Measurements from ENCODE around the gene KCNMB1.

Gene KCNMB1

DNA sequence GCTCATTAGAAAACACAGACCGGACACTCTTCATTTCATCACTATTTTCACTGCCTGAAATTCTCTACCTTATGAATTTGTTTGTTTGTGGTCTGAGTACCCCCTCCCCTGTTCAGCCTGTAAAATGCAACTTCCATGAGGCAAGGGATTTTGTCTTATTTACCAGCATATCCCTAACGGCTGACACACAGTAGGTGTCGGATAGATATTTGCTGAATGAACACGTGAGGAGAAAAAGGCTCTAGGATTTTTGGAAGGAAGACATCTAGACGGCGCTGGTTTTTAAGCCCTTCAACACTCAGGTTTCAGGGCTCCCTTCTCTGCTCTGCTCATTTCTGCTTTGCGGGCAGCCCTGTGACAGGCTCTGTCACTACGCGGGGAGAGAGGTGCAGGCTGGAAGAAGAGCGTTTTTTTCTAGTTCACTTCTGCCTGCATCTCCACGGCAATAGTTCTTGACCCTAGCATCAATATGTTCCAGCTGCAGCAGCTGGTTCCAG lies 41.0 kb downstream of the KCNMB1 start:
- Histone ChIP-seq H3K9me3 (ENCODE audit: control insufficient read depth, low read length) (no peaks in the 10 kb centered on the region), H3K27me3 (ENCODE audit: control insufficient read depth, insufficient read depth, low read length) (no peaks in the 10 kb centered on the region), H3K4me3 (ENCODE audit: low read length) (no peak overlapping the region), H3K9ac (ENCODE audit: low read length) (no peak overlapping the region), H3K36me3 (ENCODE audit: control insufficient read depth, insufficient read depth, low read length) (no peaks in the 10 kb centered on the region), H3K4me1 (ENCODE audit: control insufficient read depth, insufficient read depth, low read length) (no peaks in the 10 kb centered on the region)

DNA sequence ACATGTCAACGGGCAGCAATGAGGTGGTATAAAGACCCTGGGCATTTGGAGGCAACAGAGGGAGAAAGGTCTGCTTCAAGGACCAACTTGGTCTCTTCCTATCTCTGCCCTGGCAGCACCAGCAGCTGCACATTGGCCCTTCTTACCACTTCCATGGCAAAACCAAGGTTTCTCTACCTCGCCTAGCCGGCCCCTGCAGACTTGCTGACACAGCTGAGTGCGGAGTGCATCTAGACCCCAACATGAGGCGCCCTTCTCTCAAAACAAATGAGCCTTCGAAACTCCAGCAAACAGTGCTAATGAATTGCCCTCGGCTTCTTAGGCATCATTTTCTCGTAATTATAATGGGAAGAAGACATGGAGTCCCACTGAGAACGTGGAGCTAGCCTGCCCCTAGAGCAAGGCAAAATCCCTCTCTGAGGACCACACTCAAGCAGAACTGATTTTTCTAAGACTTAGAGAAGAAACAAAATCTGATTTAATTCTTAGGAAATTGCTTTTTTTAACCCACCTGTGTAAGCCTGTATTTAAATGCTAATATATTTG lies 42.1 kb downstream of the KCNMB1 start:
- Histone ChIP-seq H3K4me1 (ENCODE audit: control insufficient read depth, insufficient read depth, low read length) (no peaks in the 10 kb centered on the region), H3K9ac (ENCODE audit: low read length) (no peak overlapping the region), H3K27me3 (ENCODE audit: control insufficient read depth, insufficient read depth, low read length) (no peaks in the 10 kb centered on the region), H3K9me3 (ENCODE audit: control insufficient read depth, low read length) (no peaks in the 10 kb centered on the region), H3K36me3 (ENCODE audit: control insufficient read depth, insufficient read depth, low read length) (no peaks in the 10 kb centered on the region), H3K4me3 (ENCODE audit: low read length) (no peak overlapping the region)

- Histone ChIP-seq H3K4me1 (ENCODE audit: control insufficient read depth, insufficient read depth, low read length) (no peaks in the 10 kb centered on the region), H3K27me3 (ENCODE audit: control insufficient read depth, insufficient read depth, low read length) (no peaks in the 10 kb centered on the region), H3K9ac (ENCODE audit: low read length) (no peak overlapping the region), H3K9me3 (ENCODE audit: control insufficient read depth, low read length) (no peaks in the 10 kb centered on the region), H3K36me3 (ENCODE audit: control insufficient read depth, insufficient read depth, low read length) (no peaks in the 10 kb centered on the region), H3K4me3 (ENCODE audit: low read length) (no peak overlapping the region)
Observed at GRCh38 chr5:170345971-170346370, 43.2 kb downstream of the KCNMB1 start.

- Histone ChIP-seq H3K36me3 (ENCODE audit: control insufficient read depth, insufficient read depth, low read length) (no peaks in the 10 kb centered on the region), H3K9ac (ENCODE audit: low read length) (no peak overlapping the region), H3K4me1 (ENCODE audit: control insufficient read depth, insufficient read depth, low read length) (no peaks in the 10 kb centered on the region), H3K27me3 (ENCODE audit: control insufficient read depth, insufficient read depth, low read length) (no peaks in the 10 kb centered on the region), H3K4me3 (ENCODE audit: low read length) (no peak overlapping the region), H3K9me3 (ENCODE audit: control insufficient read depth, low read length) (no peaks in the 10 kb centered on the region)
Observed at GRCh38 chr5:170343177-170343576, 46.0 kb downstream of the KCNMB1 start.

- H3K9ac ChIP-seq (ENCODE audit: low read length) = no peak overlapping the region
- H3K4me1 ChIP-seq (ENCODE audit: control insufficient read depth, insufficient read depth, low read length) = no peaks in the 10 kb centered on the region
- H3K9me3 ChIP-seq (ENCODE audit: control insufficient read depth, low read length) = no peaks in the 10 kb centered on the region
- no peaks in the 10 kb centered on the region for H3K27me3 ChIP-seq (ENCODE audit: control insufficient read depth, insufficient read depth, low read length)
- H3K4me3 ChIP-seq (ENCODE audit: low read length) = no peak overlapping the region
- no peaks in the 10 kb centered on the region for H3K36me3 ChIP-seq (ENCODE audit: control insufficient read depth, insufficient read depth, low read length)
Observed at GRCh38 chr5:170342153-170342725, 46.9 kb downstream of the KCNMB1 start.

GRCh38 chr5:170341545-170341944 lies 47.6 kb downstream of the KCNMB1 start:
- H3K4me3 ChIP-seq (ENCODE audit: low read length) = no peak overlapping the region
- H3K9ac ChIP-seq (ENCODE audit: low read length) = no peak overlapping the region
- H3K9me3 ChIP-seq (ENCODE audit: control insufficient read depth, low read length) = no peaks in the 10 kb centered on the region
- no peaks in the 10 kb centered on the region for H3K4me1 ChIP-seq (ENCODE audit: control insufficient read depth, insufficient read depth, low read length)
- H3K27me3 ChIP-seq (ENCODE audit: control insufficient read depth, insufficient read depth, low read length) = no peaks in the 10 kb centered on the region
- no peaks in the 10 kb centered on the region for H3K36me3 ChIP-seq (ENCODE audit: control insufficient read depth, insufficient read depth, low read length)

DNA sequence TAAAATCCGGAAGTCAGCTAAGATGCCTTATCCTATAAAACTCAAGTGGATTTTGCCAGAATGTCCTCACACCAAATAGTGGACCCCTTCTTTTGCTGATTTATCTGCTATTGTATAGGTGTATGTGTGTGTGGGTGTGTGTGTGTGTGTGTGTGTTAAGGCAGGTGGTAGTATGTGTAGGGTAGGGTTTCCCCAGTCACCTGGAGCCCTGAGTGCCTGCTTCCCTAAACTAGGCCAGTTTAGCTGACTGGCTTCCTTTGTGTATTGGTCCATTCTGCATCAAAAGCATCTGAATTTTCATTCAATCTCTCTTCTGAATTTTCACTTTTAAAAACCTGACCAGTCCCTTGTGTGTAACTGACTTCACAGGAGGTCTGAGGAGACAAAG lies 49.4 kb downstream of the KCNMB1 start:
- H3K27me3 ChIP-seq (ENCODE audit: control insufficient read depth, insufficient read depth, low read length) = no peaks in the 10 kb centered on the region
- H3K4me1 ChIP-seq (ENCODE audit: control insufficient read depth, insufficient read depth, low read length) = no peaks in the 10 kb centered on the region
- H3K4me3 ChIP-seq (ENCODE audit: low read length) = no peak overlapping the region
- no peaks in the 10 kb centered on the region for H3K36me3 ChIP-seq (ENCODE audit: control insufficient read depth, insufficient read depth, low read length)
- H3K9me3 ChIP-seq (ENCODE audit: control insufficient read depth, low read length) = no peaks in the 10 kb centered on the region
- no peak overlapping the region for H3K9ac ChIP-seq (ENCODE audit: low read length)

DNA sequence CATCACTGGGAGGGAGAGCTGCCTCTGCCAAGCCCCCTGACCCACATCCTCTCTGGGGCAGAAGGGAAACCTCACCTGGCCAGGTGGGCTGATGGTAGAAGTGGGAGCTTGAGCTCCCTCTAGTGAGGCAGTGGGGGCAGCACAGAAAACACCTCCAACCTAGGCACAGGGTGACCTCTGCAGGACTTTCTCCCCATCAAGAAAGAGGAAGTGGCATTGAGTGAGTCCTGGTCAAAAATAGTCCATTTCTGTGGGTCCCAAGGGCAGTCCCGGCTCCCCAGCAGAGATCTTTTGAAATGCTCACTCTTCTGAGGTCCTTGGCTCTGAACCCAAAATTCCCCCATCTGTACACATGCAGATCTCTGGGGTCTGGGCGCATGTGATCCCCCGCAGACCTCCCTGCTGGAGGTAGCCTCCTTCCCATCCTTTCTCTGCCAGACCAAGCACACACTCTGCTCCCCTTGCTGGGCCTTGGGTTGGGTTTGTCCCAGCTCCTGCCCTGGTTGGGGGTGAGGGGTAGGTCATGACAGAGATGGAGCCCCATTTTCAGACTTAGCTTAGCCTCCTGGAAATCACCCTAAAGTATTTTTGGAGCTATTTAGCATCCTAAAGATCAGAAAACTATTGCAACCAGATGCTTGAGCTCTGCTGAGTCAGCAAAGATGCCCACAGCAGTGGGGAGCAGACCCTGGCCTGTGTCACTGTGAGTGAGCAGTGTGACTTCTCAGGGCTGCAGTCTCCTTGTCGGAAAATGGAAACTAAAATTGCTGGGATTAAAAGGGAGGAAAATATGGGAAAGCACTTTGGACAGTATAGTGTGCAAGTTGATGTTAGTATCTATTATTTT lies 50.0 kb downstream of the KCNMB1 start:
- H3K4me1 ChIP-seq (ENCODE audit: control insufficient read depth, insufficient read depth, low read length) = no peaks in the 10 kb centered on the region
- H3K27me3 ChIP-seq (ENCODE audit: control insufficient read depth, insufficient read depth, low read length) = no peaks in the 10 kb centered on the region
- no peaks in the 10 kb centered on the region for H3K9me3 ChIP-seq (ENCODE audit: control insufficient read depth, low read length)
- no peak overlapping the region for H3K9ac ChIP-seq (ENCODE audit: low read length)
- no peaks in the 10 kb centered on the region for H3K36me3 ChIP-seq (ENCODE audit: control insufficient read depth, insufficient read depth, low read length)
- no peak overlapping the region for H3K4me3 ChIP-seq (ENCODE audit: low read length)

- Histone ChIP-seq H3K36me3 (ENCODE audit: control insufficient read depth, insufficient read depth, low read length) (no peaks in the 10 kb centered on the region), H3K9ac (ENCODE audit: low read length) (no peak overlapping the region), H3K27me3 (ENCODE audit: control insufficient read depth, insufficient read depth, low read length) (no peaks in the 10 kb centered on the region), H3K4me1 (ENCODE audit: control insufficient read depth, insufficient read depth, low read length) (no peaks in the 10 kb centered on the region), H3K4me3 (ENCODE audit: low read length) (no peak overlapping the region), H3K9me3 (ENCODE audit: control insufficient read depth, low read length) (no peaks in the 10 kb centered on the region)
Observed at GRCh38 chr5:170338291-170338690, 50.9 kb downstream of the KCNMB1 start.

DNA sequence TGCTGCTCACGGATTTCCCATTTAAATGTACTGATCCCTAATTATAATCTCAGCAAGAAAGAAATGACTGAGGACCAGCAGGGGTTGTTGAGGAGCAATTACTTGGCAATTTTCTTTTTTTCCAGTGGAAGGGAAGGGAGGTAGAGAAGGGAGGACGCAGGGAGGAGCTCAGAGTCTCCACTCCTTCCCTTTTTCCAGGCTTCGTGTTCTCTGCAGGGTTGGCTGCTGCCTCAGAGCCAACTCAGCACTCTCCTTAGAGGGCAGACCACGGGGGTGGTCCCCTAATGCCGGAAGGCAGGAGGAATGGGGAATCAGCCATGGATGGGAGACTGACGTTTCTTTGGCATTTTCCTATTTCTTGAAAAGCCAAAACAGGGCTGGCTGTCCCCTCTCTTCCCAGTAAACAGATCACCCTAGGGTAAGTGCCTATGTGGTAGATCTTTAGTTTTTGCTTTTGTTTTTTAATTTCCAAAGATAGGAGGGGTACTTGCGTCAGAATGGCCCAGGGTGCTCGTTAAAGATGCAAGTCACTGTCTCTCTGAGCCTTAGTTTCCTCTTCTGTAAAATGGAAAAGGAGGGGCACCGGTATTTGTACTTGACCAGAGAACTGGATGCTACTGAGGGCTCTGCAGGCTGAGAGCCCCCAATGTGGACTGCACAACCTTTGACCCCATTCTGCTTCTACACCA lies 52.0 kb downstream of the KCNMB1 start:
- no peak overlapping the region for H3K4me3 ChIP-seq (ENCODE audit: low read length)
- H3K4me1 ChIP-seq (ENCODE audit: control insufficient read depth, insufficient read depth, low read length) = no peaks in the 10 kb centered on the region
- no peaks in the 10 kb centered on the region for H3K9me3 ChIP-seq (ENCODE audit: control insufficient read depth, low read length)
- no peaks in the 10 kb centered on the region for H3K36me3 ChIP-seq (ENCODE audit: control insufficient read depth, insufficient read depth, low read length)
- no peak overlapping the region for H3K9ac ChIP-seq (ENCODE audit: low read length)
- no peaks in the 10 kb centered on the region for H3K27me3 ChIP-seq (ENCODE audit: control insufficient read depth, insufficient read depth, low read length)

GRCh38 chr5:170336065-170336464 lies 53.1 kb downstream of the KCNMB1 start:
- Histone ChIP-seq H3K27me3 (ENCODE audit: control insufficient read depth, insufficient read depth, low read length) (no peaks in the 10 kb centered on the region), H3K4me3 (ENCODE audit: low read length) (no peak overlapping the region), H3K9ac (ENCODE audit: low read length) (no peak overlapping the region), H3K9me3 (ENCODE audit: control insufficient read depth, low read length) (no peaks in the 10 kb centered on the region), H3K4me1 (ENCODE audit: control insufficient read depth, insufficient read depth, low read length) (peaks cover 8% of the 10 kb centered on the region), H3K36me3 (ENCODE audit: control insufficient read depth, insufficient read depth, low read length) (no peaks in the 10 kb centered on the region)

GRCh38 chr5:170334626-170335025 lies 54.5 kb downstream of the KCNMB1 start:
- Histone ChIP-seq H3K36me3 (ENCODE audit: control insufficient read depth, insufficient read depth, low read length) (no peaks in the 10 kb centered on the region), H3K9me3 (ENCODE audit: control insufficient read depth, low read length) (no peaks in the 10 kb centered on the region), H3K9ac (ENCODE audit: low read length) (no peak overlapping the region), H3K4me3 (ENCODE audit: low read length) (no peak overlapping the region), H3K4me1 (ENCODE audit: control insufficient read depth, insufficient read depth, low read length) (peaks cover 13% of the 10 kb centered on the region), H3K27me3 (ENCODE audit: control insufficient read depth, insufficient read depth, low read length) (no peaks in the 10 kb centered on the region)
